Keratinocyte (primary cell): ENCODE data around the gene RNF19B. TPM values are rescaled to one million over a fixed set of nuclear protein-coding genes. Genes with fewer than 3 reads are reported as not detected.

Experiments
- DNase-seq: peaks from one replicate; pipeline ENCODE4 v3.0.0-alpha.2; 2011; ENCODE audit warnings: low read depth, missing footprints, low spot score
- FAIRE-seq: peaks from 2 replicates; lab custom pipeline; 2011; peaks lifted over from hg19 to GRCh38; lab: Jason Lieb, UNC
- H2AFZ ChIP-seq: 2 replicates; pipeline ENCODE4 v1.6.0; 2012; ENCODE audit warnings: low read length, control low read depth, inconsistent platforms; ENCODE audit not compliant: control insufficient read depth
- H3K27ac ChIP-seq: 2 replicates; pipeline ENCODE4 v1.5.1; 2011; ENCODE audit warnings: low read length; ENCODE audit not compliant: control insufficient read depth, insufficient read depth
- H3K27me3 ChIP-seq: 3 replicates; pipeline ENCODE4 v1.6.0; 2011; ENCODE audit warnings: low read length; ENCODE audit not compliant: control insufficient read depth, insufficient read depth; ENCODE audit errors: extremely low read depth
- H3K36me3 ChIP-seq, 2 experiments: 2 replicates in 1 of 2; 3 replicates in 1 of 2; pipeline ENCODE4 v1.5.1; 2011; ENCODE audit warnings: low read length in 2 of 2, mild to moderate bottlenecking in 1 of 2; ENCODE audit not compliant: control insufficient read depth in 2 of 2, insufficient read depth in 2 of 2; ENCODE audit errors: extremely low read depth in 1 of 2
- H3K4me1 ChIP-seq: 3 replicates; pipeline ENCODE4 v1.5.1; 2011; ENCODE audit warnings: low read length; ENCODE audit not compliant: control insufficient read depth, insufficient read depth; ENCODE audit errors: extremely low read depth
- H3K4me2 ChIP-seq: 3 replicates; pipeline ENCODE4 v1.6.0; 2011; ENCODE audit warnings: low read depth, low read length; ENCODE audit not compliant: control insufficient read depth, insufficient read depth; ENCODE audit errors: extremely low read depth
- H3K4me3 ChIP-seq, 3 experiments: fragments of 200-600 bp in 1 of 3; sonication (generic) in 1 of 3; 2 replicates in 2 of 3; 3 replicates in 1 of 3; pipeline ENCODE4 v1.5.1; 2011 to 2016; ENCODE audit warnings: low read length in 3 of 3, mild to moderate bottlenecking in 3 of 3, control low read depth in 2 of 3, inconsistent platforms in 1 of 3, low read depth in 1 of 3, mixed read lengths in 1 of 3, mixed run types in 1 of 3, moderate library complexity in 1 of 3; ENCODE audit not compliant: control insufficient read depth in 2 of 3, insufficient read depth in 2 of 3; ENCODE audit errors: extremely low read depth in 1 of 3
- H3K79me2 ChIP-seq: 2 replicates; pipeline ENCODE4 v1.6.0; 2012; ENCODE audit warnings: low read length; ENCODE audit not compliant: control insufficient read depth, insufficient read depth
- H3K9ac ChIP-seq: 3 replicates; pipeline ENCODE4 v1.6.0; 2011; ENCODE audit warnings: low read length; ENCODE audit not compliant: control insufficient read depth, insufficient read depth; ENCODE audit errors: extremely low read depth
- H3K9me1 ChIP-seq: 3 replicates; pipeline ENCODE4 v1.6.0; 2011; ENCODE audit warnings: low read length; ENCODE audit not compliant: control insufficient read depth, insufficient read depth; ENCODE audit errors: extremely low read depth
- H3K9me3 ChIP-seq: 2 replicates; pipeline ENCODE4 v1.5.1; 2012; ENCODE audit warnings: low read depth, low read length; ENCODE audit not compliant: control insufficient read depth
- H4K20me1 ChIP-seq: 3 replicates; pipeline ENCODE4 v1.6.0; 2011; ENCODE audit warnings: low read length; ENCODE audit not compliant: control insufficient read depth, insufficient read depth; ENCODE audit errors: extremely low read depth
- EZH2 ChIP-seq: IDR thresholded peaks from one replicate; pipeline ENCODE4 v1.6.1; 2012; ENCODE audit warnings: inconsistent platforms, mild to moderate bottlenecking, low read length, moderate library complexity
- dilution Hi-C: fragments of 300-500 bp; cut with MboI; formaldehyde crosslinking; loops from one replicate; pipeline ENCODE4 v1.7.0; 2020; ENCODE audit warnings: low sequenced_read_pairs; ENCODE audit not compliant: extremely low pct_ligation_motif_present
- polyA plus RNA-seq, 5 experiments: library from polyadenylated mRNA; depleted of rRNA in 3 of 5; stranded (reverse) in 3 of 5; stranded (forward) in 1 of 5; unstranded in 1 of 5; fragments of >200 nt; gene quantifications; 1 replicate in 1 of 5; 2 replicates in 3 of 5; 3 replicates in 1 of 5; pipeline versions ENCODE4 v1.2.1 to v1.2.3, GENCODE V29; 2011 to 2012; ENCODE audit warnings: missing spikeins in 2 of 5, low read depth in 1 of 5, low replicate concordance in 1 of 5
- TF ChIP-seq, protein P1 (sequence below), 3 experiments: IDR thresholded peaks in 1 of 3; conservative IDR thresholded peaks in 1 of 3; optimal IDR thresholded peaks in 1 of 3; 2 replicates in 2 of 3; 3 replicates in 1 of 3; pipeline versions ENCODE3 to v1.5.1; 2011; ENCODE audit warnings: low read length in 3 of 3, mild to moderate bottlenecking in 3 of 3, moderate library complexity in 2 of 3, control low read depth in 1 of 3, inconsistent platforms in 1 of 3; ENCODE audit not compliant: insufficient read depth in 2 of 3; ENCODE audit errors: extremely low read depth in 1 of 3

The RNF19B gene
- polyA plus RNA-seq, 1 donor (not counting 4 experiments of a cell fraction or from before 2014, with no cell fraction given) = 33.5 TPM

DNA sequence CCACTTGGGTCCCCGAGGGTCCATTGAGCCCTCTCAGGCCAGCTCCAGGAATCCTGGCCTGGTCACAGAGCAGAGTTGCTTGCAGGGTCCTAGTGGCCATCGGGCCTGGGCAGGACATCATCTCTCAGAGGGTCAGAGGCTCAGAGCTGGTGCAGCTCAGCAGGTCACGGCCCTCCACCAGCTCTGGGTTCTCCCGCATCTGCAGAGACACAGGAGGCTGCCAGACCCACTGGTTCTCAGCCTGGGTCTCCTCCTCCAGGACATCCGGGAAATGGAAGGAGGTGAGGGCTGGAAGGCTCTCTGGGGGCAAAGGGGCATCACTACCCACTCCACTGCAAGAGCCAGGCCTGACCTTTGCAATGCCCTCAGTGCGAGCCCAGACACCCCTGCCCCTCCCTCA, 69.9 kb downstream of the RNF19B start:
- FAIRE-seq = no peak
- TF ChIP-seq, protein P1, sequence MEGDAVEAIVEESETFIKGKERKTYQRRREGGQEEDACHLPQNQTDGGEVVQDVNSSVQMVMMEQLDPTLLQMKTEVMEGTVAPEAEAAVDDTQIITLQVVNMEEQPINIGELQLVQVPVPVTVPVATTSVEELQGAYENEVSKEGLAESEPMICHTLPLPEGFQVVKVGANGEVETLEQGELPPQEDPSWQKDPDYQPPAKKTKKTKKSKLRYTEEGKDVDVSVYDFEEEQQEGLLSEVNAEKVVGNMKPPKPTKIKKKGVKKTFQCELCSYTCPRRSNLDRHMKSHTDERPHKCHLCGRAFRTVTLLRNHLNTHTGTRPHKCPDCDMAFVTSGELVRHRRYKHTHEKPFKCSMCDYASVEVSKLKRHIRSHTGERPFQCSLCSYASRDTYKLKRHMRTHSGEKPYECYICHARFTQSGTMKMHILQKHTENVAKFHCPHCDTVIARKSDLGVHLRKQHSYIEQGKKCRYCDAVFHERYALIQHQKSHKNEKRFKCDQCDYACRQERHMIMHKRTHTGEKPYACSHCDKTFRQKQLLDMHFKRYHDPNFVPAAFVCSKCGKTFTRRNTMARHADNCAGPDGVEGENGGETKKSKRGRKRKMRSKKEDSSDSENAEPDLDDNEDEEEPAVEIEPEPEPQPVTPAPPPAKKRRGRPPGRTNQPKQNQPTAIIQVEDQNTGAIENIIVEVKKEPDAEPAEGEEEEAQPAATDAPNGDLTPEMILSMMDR (optimal IDR thresholded peaks at IDR 0.05 in 1 of 3, IDR thresholded peaks at IDR 0.05 in 1 of 3, conservative IDR thresholded peaks at IDR 0.05 in 1 of 3; ENCODE audit: extremely low read depth in 1 of 3, insufficient read depth in 2 of 3, low read length in 3 of 3) = no peak

DNA sequence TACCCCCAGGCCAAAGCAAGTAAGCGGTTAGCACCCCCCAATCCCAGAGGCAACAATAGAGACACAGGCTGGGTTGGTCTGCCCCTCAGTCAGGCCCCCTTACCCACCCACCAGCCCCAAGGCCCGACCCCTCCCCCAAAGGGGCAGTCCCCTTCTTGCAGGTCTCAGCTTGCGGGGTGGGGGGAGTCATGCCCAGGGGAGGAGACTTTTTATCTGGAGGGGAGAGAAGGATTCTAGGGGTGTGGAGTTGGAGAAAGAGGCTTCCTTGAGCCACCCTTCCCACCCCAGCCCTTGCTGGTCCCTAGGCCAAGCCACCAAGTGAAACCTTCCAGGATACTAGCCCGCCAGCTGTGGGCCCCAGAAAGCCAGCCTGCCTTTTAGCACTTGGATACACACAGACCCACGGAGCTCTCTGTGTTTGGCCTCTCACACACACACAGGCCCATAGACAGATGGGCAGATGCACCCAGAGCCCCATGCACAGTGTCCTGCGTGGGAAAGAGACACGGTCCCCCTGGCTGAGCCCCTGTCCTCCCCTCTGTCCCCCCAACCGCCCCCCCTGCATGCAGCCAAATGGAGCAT, 70.5 kb downstream of the RNF19B start:
- Histone ChIP-seq H3K27ac (no peak overlapping the region), H3K9ac (no peak overlapping the region), H3K4me2 (no peak overlapping the region), H3K4me3 (no peak overlapping the region), H2AFZ (no peak overlapping the region), H3K36me3 (peaks cover 2 to 19% of the 10 kb centered on the region in 2 experiments), H3K27me3 (peaks cover 15% of the 10 kb centered on the region), H3K9me1 (no peaks in the 10 kb centered on the region), H3K79me2 (no peaks in the 10 kb centered on the region), H3K4me1 (peaks cover 31% of the 10 kb centered on the region), H4K20me1 (no peaks in the 10 kb centered on the region), H3K9me3 (no peaks in the 10 kb centered on the region)
- TF ChIP-seq, protein P1 (optimal IDR thresholded peaks at IDR 0.05 in 1 of 3, IDR thresholded peaks at IDR 0.05 in 1 of 3, conservative IDR thresholded peaks at IDR 0.05 in 1 of 3; ENCODE audit: extremely low read depth in 1 of 3, insufficient read depth in 2 of 3, low read length in 3 of 3) = no peak
- no peak for TF ChIP-seq EZH2
- FAIRE-seq = no peak
- dilution Hi-C loops = no loop called here
- DNase-seq = no peak

More for the DNA sequence above, 69.9 kb downstream of the RNF19B start:
- dilution Hi-C loops = no loop called here
- Histone ChIP-seq H3K27ac (no peak overlapping the region), H3K4me2 (no peak overlapping the region), H3K9me3 (no peaks in the 10 kb centered on the region), H4K20me1 (no peaks in the 10 kb centered on the region), H3K4me3 (no peak overlapping the region), H3K36me3 (peaks cover 2 to 19% of the 10 kb centered on the region in 2 experiments), H3K9me1 (no peaks in the 10 kb centered on the region), H2AFZ (no peak overlapping the region), H3K4me1 (peaks cover 31% of the 10 kb centered on the region), H3K27me3 (peaks cover 15% of the 10 kb centered on the region), H3K9ac (no peak overlapping the region), H3K79me2 (peaks cover under 1% of the 10 kb centered on the region)
- no peak for DNase-seq
